Stimulated activated CD4-positive, alpha-beta T cell treated with anti-CD3 and anti-CD28 coated beads, Interleukin-2, amount 100 ng/mL, for 48 hours (primary cell): Measurements from ENCODE around the gene CDC42BPB.

ENCODE experiments used
- DNase-seq, 2 donors: peaks; one replicate each; pipeline ENCODE4 v3.0.0-alpha.2; 2020

CDC42BPB gene

GRCh38 chr14:103013028-103013427 lies 44.3 kb downstream of the CDC42BPB start:
- DNase-seq, result no peak

- DNase-seq, result no peak
Measured at GRCh38 chr14:103009559-103009958, 47.8 kb downstream of the CDC42BPB start.

GRCh38 chr14:103008768-103009357 lies 48.5 kb downstream of the CDC42BPB start:
- DNase-seq, result no peak

DNA sequence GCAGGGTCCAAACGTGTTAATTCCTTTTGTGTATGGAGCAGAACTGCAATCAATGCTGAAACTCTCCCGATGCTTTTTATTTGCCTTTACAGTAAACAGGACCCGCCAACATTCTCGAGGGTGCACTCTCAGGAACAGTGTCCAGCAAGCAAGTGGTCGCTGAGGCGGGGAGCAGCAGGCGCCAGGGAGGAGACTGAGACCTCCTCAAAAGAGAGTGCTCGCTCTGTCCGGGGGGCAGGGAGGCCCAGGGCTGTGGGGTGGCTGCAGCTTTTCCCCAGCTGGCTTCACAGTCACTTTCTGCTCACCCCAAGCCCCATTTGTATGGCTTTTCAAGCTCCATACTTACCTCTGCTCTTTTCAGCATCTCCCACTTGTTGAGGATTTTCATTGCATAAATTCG lies 49.2 kb downstream of the CDC42BPB start:
- DNase-seq, result no peak

DNA sequence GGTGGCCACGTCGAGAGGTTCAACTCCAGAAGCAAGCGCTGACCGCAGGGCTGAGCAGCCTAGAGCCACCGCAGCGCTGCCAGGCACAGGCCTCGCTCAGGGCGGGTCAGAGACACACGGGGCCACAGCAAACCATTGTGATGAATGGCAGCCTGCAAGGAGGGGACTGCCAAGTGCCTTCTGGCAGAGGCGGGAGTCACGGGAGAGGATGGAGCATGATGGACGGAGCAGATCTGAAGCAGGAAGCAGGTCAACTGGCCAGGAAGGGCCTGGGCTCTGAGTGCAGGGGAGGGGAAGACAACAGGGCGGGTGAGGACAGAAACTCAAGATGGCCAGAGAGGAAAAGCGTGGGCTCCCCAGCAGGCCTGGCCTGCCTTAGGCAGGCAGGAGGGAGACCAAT lies 49.8 kb downstream of the CDC42BPB start:
- no peak for DNase-seq

DNA sequence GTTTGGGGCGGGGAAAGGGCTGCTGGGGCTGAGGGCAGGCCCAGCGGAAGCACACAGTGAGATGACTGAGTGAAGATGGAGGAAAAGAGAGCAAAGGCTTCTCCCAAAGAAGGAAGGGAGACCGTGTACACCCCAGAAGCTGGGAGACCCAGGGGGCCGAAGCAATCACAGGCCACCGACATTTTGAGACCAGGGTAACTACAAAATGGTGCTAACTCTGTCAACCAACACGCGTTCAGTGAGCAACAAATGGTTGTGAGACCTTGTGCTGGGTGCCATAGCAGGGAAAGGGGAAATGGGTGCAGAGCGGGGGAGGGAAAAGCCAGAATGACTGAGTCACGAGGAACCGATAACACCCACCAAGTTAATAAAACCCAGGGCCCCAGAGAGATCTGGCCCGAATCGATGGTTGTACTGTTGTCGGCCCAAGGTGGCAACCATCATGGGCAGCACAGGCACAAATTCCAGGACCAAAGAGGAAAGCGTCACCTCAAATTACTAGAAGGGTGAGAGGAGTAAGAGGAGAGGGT lies 50.3 kb downstream of the CDC42BPB start:
- no peak for DNase-seq

DNA sequence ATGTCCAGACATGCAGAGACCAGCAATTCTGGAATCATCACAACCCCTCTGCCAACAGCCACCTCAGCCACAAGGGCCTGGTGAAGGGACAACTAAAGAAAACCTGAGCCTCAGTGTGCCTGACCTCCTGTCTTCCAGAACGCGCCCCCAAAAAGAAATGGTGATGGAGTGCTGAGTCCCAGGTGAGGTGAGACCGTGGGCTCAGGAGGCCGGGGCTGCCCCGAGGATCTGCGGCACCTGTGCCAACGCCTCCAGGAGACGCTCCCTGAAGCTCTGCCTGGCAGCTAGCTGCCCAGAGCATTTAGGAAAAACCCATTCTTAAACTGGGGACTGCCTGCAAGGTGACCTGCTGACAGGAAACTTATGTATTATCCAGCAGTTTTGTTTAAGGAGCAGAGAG lies 51.2 kb downstream of the CDC42BPB start:
- DNase-seq, result no peak

DNA sequence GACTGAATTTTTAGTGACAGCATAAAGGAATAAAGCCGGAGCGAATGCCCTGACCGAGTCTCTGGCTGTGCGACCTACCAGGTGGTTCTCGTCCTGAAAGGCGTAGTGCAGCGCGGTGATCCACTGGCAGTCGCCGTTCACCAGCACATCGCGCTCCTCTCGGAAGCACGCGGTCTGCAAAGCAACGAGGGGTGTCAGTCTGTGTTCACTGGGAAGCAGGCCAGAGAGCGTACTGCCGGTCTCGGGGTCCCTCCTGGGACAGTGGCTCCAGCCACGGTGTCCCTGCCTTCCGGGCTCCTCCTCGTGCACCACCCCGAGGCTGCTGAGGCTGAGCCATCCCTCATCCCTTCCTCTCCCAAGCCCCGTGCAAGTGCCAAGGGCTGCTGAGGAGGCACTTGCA lies 53.5 kb downstream of the CDC42BPB start:
- no peak for DNase-seq

- no peak for DNase-seq
Measured at GRCh38 chr14:103003351-103003615, 54.1 kb downstream of the CDC42BPB start.

DNA sequence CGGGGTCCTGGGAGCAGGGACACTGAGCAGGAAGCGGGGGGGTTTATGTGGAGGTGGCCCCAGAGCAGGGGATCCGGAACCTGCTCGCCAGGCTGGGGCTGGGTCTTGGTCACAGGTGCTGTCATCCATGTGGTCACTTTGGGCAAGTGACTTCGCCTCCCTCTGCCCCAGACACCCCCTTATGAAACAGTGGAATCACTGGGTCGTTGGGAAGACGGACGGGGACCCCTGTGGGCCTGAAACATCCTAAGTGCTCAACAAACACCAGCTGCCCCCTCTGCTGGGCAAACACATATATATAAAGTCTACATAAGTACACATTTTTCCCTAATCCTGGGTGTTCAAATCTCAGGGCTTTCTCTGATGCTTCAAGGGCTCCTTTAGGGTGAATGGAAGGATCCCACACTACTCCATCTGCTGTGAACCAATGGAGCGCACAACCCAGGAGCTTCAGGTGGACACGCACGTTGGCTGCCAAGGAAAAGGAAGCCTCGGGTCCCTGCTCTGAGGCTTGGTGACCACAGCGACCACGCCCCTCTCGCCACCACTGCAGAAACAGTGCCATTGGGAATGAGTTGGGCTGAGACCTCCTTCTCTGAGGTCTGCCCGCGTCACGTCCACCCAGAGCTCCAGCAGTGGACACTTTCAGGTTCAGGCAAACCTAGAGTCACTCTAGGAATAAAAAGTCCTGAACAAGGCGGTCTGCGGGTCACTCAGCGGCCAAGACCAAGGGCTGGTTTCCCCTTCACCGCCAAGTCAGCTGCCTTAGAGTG lies 54.6 kb downstream of the CDC42BPB start:
- DNase-seq, result no peak

- DNase-seq, result no peak
Measured at GRCh38 chr14:103001651-103002396, 55.5 kb downstream of the CDC42BPB start.

GRCh38 chr14:103001226-103001625 lies 56.1 kb downstream of the CDC42BPB start:
- no peak for DNase-seq

- no peak for DNase-seq
Measured at GRCh38 chr14:103000291-103000921, 56.9 kb downstream of the CDC42BPB start.

DNA sequence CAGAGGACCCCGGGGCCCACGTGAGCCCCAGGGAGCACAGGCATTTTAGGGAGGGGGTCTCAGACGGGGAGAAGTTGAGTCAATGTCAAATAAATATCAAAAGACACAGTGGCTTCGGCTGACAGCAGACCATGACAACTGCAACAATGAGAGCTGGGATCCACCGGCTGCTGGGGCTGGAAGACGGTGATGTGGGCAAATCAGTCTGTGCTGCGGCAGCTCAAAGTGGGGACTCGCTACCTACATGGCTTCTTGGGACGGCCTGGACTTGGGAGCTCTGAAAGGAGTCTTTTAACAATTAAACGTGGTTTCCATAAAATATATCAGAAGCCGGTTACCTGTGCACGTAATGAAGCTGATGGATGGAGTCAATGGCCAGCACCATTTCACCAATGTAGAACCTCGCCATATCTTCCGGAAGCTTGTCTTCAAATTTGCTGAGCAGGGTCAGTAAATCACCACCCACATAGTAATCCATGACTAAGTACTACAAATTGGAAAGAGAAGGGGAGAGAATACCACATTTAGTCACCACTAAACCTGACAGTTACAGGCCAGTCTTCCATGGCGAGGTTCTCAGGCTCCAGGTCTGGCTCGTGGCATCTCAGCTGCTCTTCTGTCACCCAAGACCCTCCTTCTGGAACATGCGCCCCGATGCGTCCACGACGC lies 58.0 kb downstream of the CDC42BPB start:
- no peak for DNase-seq

DNA sequence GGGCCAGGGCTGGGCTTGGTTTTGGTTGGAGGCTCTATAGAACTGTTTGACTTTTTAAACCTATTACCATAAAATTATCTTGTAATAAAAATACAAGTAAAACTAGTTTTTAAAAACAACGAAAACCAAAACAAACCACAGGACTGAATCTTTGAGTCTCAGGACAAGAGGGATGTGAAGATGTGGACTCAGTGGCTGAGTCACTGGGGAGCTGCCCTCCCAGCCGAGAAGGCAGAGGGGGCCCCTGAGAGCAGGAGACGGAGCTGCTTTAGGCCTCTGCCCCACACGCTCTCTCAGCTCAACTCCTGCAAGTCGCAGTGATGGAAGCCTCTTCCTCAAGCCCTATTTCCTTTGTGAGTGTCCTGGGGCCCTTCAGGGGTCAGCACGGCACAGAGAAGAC lies 59.0 kb downstream of the CDC42BPB start:
- DNase-seq, result no peak

GRCh38 chr14:102996941-102997340 lies 60.4 kb downstream of the CDC42BPB start:
- DNase-seq, result no peak

DNA sequence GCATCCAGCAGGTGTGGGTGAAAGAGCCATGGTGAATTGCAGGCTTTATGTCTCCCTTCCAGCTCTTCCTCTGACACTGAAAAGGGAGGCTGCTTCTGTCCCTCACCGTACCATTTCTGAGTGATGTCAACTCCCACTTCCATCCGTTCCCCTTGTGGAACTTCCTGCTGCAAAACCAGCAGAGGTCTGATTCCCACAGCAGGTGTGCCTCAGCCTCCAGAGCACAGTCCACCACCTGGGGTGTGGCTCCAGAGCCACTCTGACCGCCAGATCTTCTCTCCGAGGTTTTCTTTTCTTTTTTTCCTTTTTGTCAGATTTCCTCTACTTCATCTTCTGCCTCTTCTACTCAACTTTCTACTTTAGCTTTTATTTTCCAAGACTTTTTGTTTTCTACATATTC lies 62.7 kb downstream of the CDC42BPB start:
- DNase-seq, result no peak

GRCh38 chr14:102993523-102993922 lies 63.8 kb downstream of the CDC42BPB start:
- no peak for DNase-seq

DNA sequence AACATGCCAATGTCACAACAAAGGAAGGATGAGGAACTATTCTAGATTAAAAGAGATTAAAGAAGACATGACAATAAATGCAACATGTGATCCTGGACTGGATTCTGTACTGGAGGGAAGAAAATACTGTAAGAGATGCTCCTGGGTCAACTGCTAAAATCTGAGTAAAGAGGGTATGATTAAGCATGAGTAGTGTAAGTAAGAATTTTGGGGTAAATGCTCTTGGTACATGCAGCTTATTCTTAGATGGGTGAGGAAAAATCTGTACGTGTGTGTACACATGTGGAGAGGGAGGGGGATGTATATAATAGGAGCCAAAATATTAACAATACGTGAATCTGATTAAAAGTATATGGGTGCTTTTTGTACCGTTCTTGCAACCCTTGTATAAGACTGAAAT lies 66.0 kb downstream of the CDC42BPB start:
- no peak for DNase-seq

GRCh38 chr14:102988054-102988453 lies 69.3 kb downstream of the CDC42BPB start:
- DNase-seq, result no peak

DNA sequence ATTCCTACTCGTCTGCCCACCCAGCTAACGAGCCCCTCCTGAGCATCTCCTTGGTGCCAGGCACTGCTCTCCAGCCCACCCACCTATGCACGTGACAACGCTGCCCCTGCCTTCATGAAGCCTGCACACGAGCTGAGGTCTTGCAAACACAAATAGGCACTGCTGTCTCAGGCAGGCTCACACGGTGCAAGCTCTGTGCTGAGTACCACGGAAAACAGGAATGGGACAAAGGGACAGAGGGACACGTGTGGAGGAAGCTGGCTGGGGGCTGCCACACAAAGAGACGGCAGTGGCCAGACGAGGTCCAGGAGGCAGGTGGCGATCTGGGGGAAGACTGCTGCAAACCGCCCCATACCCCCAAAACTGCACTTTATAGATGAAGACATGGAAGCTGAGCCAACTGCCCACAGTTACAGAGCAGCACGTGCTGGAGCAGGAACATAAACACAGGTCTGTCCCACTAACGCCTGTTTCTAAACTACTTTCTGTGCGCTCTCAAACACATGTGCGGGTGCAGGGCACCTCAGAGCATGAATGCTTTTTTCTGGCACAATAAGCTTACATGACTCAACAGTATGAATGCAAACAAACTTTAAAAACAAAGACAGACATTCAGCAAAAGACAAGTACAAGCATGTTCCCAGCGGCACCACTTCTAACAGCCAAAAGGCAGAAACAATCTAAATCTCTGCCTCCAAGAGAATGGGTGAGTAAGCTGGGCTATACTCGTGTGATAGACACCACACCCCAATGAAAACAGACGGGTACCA lies 70.4 kb downstream of the CDC42BPB start:
- no peak for DNase-seq

- DNase-seq, result no peak
Measured at GRCh38 chr14:102985665-102986064, 71.7 kb downstream of the CDC42BPB start.
